WTC11 (cell line): ENCODE data around the gene BRPF1. TPM values are rescaled to one million over a fixed set of nuclear protein-coding genes. Genes with fewer than 3 reads are reported as not detected.

Experiments
- ATAC-seq: fragments of 200-7000 bp; cut with Tn5 transposase; 2 replicates; pipeline ENCODE4 v1.10.0; 2021; ENCODE audit warnings: mild to moderate bottlenecking, moderate library complexity
- CTCF ChIA-PET: fragments of 300-600 bp; sonication (Branson Sonifier 250); formaldehyde crosslinking; loops from one replicate; lab custom pipeline; 2021; ENCODE audit warnings: antibody characterized with exemption; lab: Charles Lee
- POLR2A ChIA-PET: fragments of 350-600 bp; sonication (Branson Sonifier 250); formaldehyde crosslinking; loops from one replicate; lab custom pipeline; 2021; ENCODE audit warnings: antibody characterized with exemption; lab: Charles Lee
- DNase-seq: peaks from one replicate; pipeline ENCODE4 v3.0.0; 2021; ENCODE audit warnings: low spot score
- H3K27ac Mint-ChIP-seq: 2 replicates; pipeline ENCODE4 v1.8.0; 2021; ENCODE audit warnings: mixed read lengths
- H3K27me3 Mint-ChIP-seq: 2 replicates; pipeline ENCODE4 v1.8.0; 2021; ENCODE audit warnings: low read depth, mild to moderate bottlenecking, moderate library complexity, mixed read lengths
- H3K36me3 Mint-ChIP-seq: 2 replicates; pipeline ENCODE4 v1.8.0; 2021; ENCODE audit warnings: mixed read lengths
- H3K4me1 Mint-ChIP-seq: 2 replicates; pipeline ENCODE4 v1.8.0; 2022; ENCODE audit warnings: mixed read lengths
- H3K4me3 Mint-ChIP-seq: 2 replicates; pipeline ENCODE4 v1.8.0; 2021; ENCODE audit warnings: mild to moderate bottlenecking, moderate library complexity, mixed read lengths
- H3K9me3 Mint-ChIP-seq: 2 replicates; pipeline ENCODE4 v1.8.0; 2021; ENCODE audit warnings: mixed read lengths
- ATF1 ChIP-seq: sonication (generic); formaldehyde crosslinking; IDR thresholded peaks from 2 replicates; pipeline ENCODE4 v1.8.1; 2023; ENCODE audit warnings: mild to moderate bottlenecking, moderate library complexity, missing genetic modification reagents
- ATF3 ChIP-seq: sonication (generic); formaldehyde crosslinking; conservative IDR thresholded peaks from 2 replicates; pipeline ENCODE4 v1.8.1; 2022; ENCODE audit warnings: mild to moderate bottlenecking, missing genetic modification reagents
- CBFB ChIP-seq: sonication (generic); formaldehyde crosslinking; IDR thresholded peaks from 2 replicates; pipeline ENCODE4 v1.8.1; 2022; ENCODE audit warnings: mild to moderate bottlenecking, low read depth, missing genetic modification reagents
- E2F4 ChIP-seq: sonication (generic); formaldehyde crosslinking; IDR thresholded peaks from 2 replicates; pipeline ENCODE4 v1.8.1; 2022; ENCODE audit warnings: low read depth, mild to moderate bottlenecking, moderate library complexity, missing genetic modification reagents, borderline replicate concordance
- ETV6 ChIP-seq: sonication (generic); formaldehyde crosslinking; IDR thresholded peaks from 2 replicates; pipeline ENCODE4 v1.8.1; 2022; ENCODE audit warnings: mild to moderate bottlenecking, missing genetic modification reagents
- FOXJ3 ChIP-seq: sonication (generic); formaldehyde crosslinking; IDR thresholded peaks from 2 replicates; pipeline ENCODE4 v1.9.0; 2021; ENCODE audit warnings: missing genetic modification reagents, mild to moderate bottlenecking, borderline replicate concordance
- FOXP1 ChIP-seq: sonication (generic); formaldehyde crosslinking; IDR thresholded peaks from 2 replicates; pipeline ENCODE4 v1.8.0; 2022; ENCODE audit warnings: missing genetic modification reagents, mild to moderate bottlenecking, moderate library complexity, borderline replicate concordance
- FOXP4 ChIP-seq: sonication (generic); formaldehyde crosslinking; IDR thresholded peaks from 2 replicates; pipeline ENCODE4 v1.8.0; 2022; ENCODE audit warnings: mild to moderate bottlenecking, missing genetic modification reagents
- GTF2I ChIP-seq: fragments of 250-450 bp; sonication (Bioruptor Pico); conservative IDR thresholded peaks from 2 replicates; pipeline ENCODE4 v1.4.0; 2021; ENCODE audit warnings: mild to moderate bottlenecking
- JUN ChIP-seq: sonication (generic); formaldehyde crosslinking; IDR thresholded peaks from 2 replicates; pipeline ENCODE4 v1.8.0; 2023; ENCODE audit warnings: mild to moderate bottlenecking, missing genetic modification reagents
- MAX ChIP-seq: sonication (generic); formaldehyde crosslinking; IDR thresholded peaks from 2 replicates; pipeline ENCODE4 v1.8.0; 2022; ENCODE audit warnings: mild to moderate bottlenecking, missing genetic modification reagents
- MLX ChIP-seq: sonication (generic); formaldehyde crosslinking; IDR thresholded peaks from 2 replicates; pipeline ENCODE4 v1.8.1; 2023; ENCODE audit warnings: mild to moderate bottlenecking, missing genetic modification reagents, moderate library complexity
- MYBL2 ChIP-seq: sonication (generic); formaldehyde crosslinking; IDR thresholded peaks from 2 replicates; pipeline ENCODE4 v1.8.1; 2023; ENCODE audit warnings: mild to moderate bottlenecking, moderate library complexity, missing genetic modification reagents
- OVOL2 ChIP-seq: fragments of 250-450 bp; sonication (Bioruptor Pico); IDR thresholded peaks from 2 replicates; pipeline ENCODE4 v1.9.0; 2021; ENCODE audit warnings: mild to moderate bottlenecking, borderline replicate concordance
- RORB ChIP-seq: fragments of 250-450 bp; sonication (Bioruptor Pico); IDR thresholded peaks from 2 replicates; pipeline ENCODE4 v1.9.0; 2021; ENCODE audit warnings: mild to moderate bottlenecking
- SMAD4 ChIP-seq: sonication (generic); formaldehyde crosslinking; IDR thresholded peaks from 2 replicates; pipeline ENCODE4 v1.8.0; 2022; ENCODE audit warnings: mild to moderate bottlenecking, missing genetic modification reagents
- SP1 ChIP-seq: sonication (generic); formaldehyde crosslinking; conservative IDR thresholded peaks from 2 replicates; pipeline ENCODE4 v1.8.1; 2022; ENCODE audit warnings: missing genetic modification reagents
- ZNF232 ChIP-seq: sonication (generic); formaldehyde crosslinking; IDR thresholded peaks from 2 replicates; pipeline ENCODE4 v1.8.0; 2022; ENCODE audit warnings: mild to moderate bottlenecking, missing genetic modification reagents
- ZNF425 ChIP-seq: fragments of 250-450 bp; sonication (Bioruptor Pico); conservative IDR thresholded peaks from 2 replicates; pipeline ENCODE4 v1.9.0; 2021; ENCODE audit warnings: mild to moderate bottlenecking
- total RNA-seq: library from RNA; stranded (reverse); gene quantifications from 3 replicates; pipeline ENCODE4 v1.2.3, GENCODE V29; 2021

Gene BRPF1
- total RNA-seq, 1 experiment from 2014 or later: 22.8 TPM

- Mint-ChIP-seq H3K27ac (no peak overlapping the region), H3K4me1 (peaks cover 5% of the 10 kb centered on the region; the same call in 1 of the 2 replicates), H3K4me3 (no peak overlapping the region), H3K36me3 (no peaks in the 10 kb centered on the region)
- TF ChIP-seq ATF1 (CRISPR knock-in tag) (no peak), CBFB (CRISPR knock-in tag) (no peak), RORB (CRISPR knock-in tag) (no peak), FOXP1 (CRISPR knock-in tag) (no peak), ETV6 (CRISPR knock-in tag) (no peak), ZNF232 (CRISPR knock-in tag) (no peak), E2F4 (CRISPR knock-in tag) (no peak), OVOL2 (CRISPR knock-in tag) (no peak), FOXP4 (CRISPR knock-in tag) (no peak), FOXJ3 (CRISPR knock-in tag) (no peak), ZNF425 (no peak), MYBL2 (no peak)
- TF ChIP-seq, all 79 proteins: peak for 0
- ChIA-PET CTCF (interaction anchor here (1.5 to 5.1 kb wide), 2 partner anchors 10 to 214 kb away, joined by 5 to 60 read pairs; no protein-coding TSS in a partner anchor), POLR2A (no interaction called here)
- ATAC-seq (no peak), DNase-seq (no peak)
- no peaks in the 10 kb centered on the region for H3K9me3 Mint-ChIP-seq
- peaks cover 17% of the 10 kb centered on the region for H3K27me3 Mint-ChIP-seq
Measured at GRCh38 chr3:9717563-9717962, 14.0 kb upstream of the BRPF1 start.

- DNase-seq (no peak), ATAC-seq (no peak)
- ChIA-PET CTCF (interaction anchor here (1.5 to 5.1 kb wide), 2 partner anchors 9 to 214 kb away, joined by 5 to 60 read pairs; no protein-coding TSS in a partner anchor), POLR2A (interaction anchor here (0.8 kb wide), 1 partner anchor 9 kb away, joined by 3 read pairs; no protein-coding TSS in a partner anchor)
- H3K4me1 Mint-ChIP-seq: peaks cover 5% of the 10 kb centered on the region; the same call in 1 of the 2 replicates
- H3K9me3 Mint-ChIP-seq: no peaks in the 10 kb centered on the region
- H3K27ac Mint-ChIP-seq: no peak overlapping the region
- H3K36me3 Mint-ChIP-seq: no peaks in the 10 kb centered on the region
- no peak overlapping the region for H3K4me3 Mint-ChIP-seq
- no peak for TF ChIP-seq SMAD4 (CRISPR knock-in tag)
- TF ChIP-seq SP1 (CRISPR knock-in tag): no peak
- no peak for TF ChIP-seq ATF3 (CRISPR knock-in tag)
- TF ChIP-seq ZNF232 (CRISPR knock-in tag): no peak
- no peak for TF ChIP-seq JUN
- TF ChIP-seq MAX: no peak
- TF ChIP-seq MLX (CRISPR knock-in tag): no peak
- no peak for TF ChIP-seq GTF2I (CRISPR knock-in tag)
- peaks cover 14% of the 10 kb centered on the region for H3K27me3 Mint-ChIP-seq
Measured at GRCh38 chr3:9718118-9718517, 13.4 kb upstream of the BRPF1 start.
